Activated CD8-positive, alpha-beta memory T cell treated with anti-CD3 and anti-CD28 coated beads for 1 hour (primary cell): ENCODE results near the gene ORC3.
"Not testable (repeated sequence)": the region's sequence is repeated elsewhere in the genome, so short reads cannot be mapped to it uniquely, and the experiment has no call there.

Experiments used
- DNase-seq, 2 donors: peaks; one replicate each; pipeline ENCODE4 v3.0.0-alpha.2; 2020; ENCODE audit warnings: low read depth in 1 of 2; ENCODE audit errors: extremely low read depth in 1 of 2

ORC3 gene

GRCh38 chr6:87590990-87591389 lies 1.1 kb downstream of the ORC3 start:
- no peak for DNase-seq

- no peak for DNase-seq
Measured at GRCh38 chr6:87600576-87600975, 10.6 kb downstream of the ORC3 start.

- DNase-seq = no peak
Measured at GRCh38 chr6:87606199-87606598, 16.3 kb downstream of the ORC3 start.

GRCh38 chr6:87608802-87609201 lies 18.9 kb downstream of the ORC3 start:
- no peak for DNase-seq

GRCh38 chr6:87613018-87613417 lies 23.1 kb downstream of the ORC3 start:
- not testable (repeated sequence) for DNase-seq

GRCh38 chr6:87617405-87617804 lies 27.5 kb downstream of the ORC3 start:
- DNase-seq = no peak

GRCh38 chr6:87618531-87618930 lies 28.6 kb downstream of the ORC3 start:
- no peak for DNase-seq

GRCh38 chr6:87623248-87623647 lies 33.3 kb downstream of the ORC3 start:
- no peak for DNase-seq

GRCh38 chr6:87628424-87628823 lies 38.5 kb downstream of the ORC3 start:
- DNase-seq = no peak

- DNase-seq = no peak
Measured at GRCh38 chr6:87628881-87629280, 38.9 kb downstream of the ORC3 start.

GRCh38 chr6:87630746-87631145 lies 40.8 kb downstream of the ORC3 start:
- no peak for DNase-seq

- DNase-seq = no peak
Measured at GRCh38 chr6:87633851-87634250, 43.9 kb downstream of the ORC3 start.

- DNase-seq = no peak
Measured at GRCh38 chr6:87636315-87636714, 46.4 kb downstream of the ORC3 start.

GRCh38 chr6:87637106-87637505 lies 47.2 kb downstream of the ORC3 start:
- DNase-seq = no peak

GRCh38 chr6:87639373-87639772 lies 49.4 kb downstream of the ORC3 start:
- DNase-seq = no peak

- no peak for DNase-seq
Measured at GRCh38 chr6:87641065-87641692, 51.2 kb downstream of the ORC3 start.

GRCh38 chr6:87645080-87645479 lies 55.1 kb downstream of the ORC3 start:
- no peak for DNase-seq

GRCh38 chr6:87653074-87653962 lies 63.4 kb downstream of the ORC3 start:
- no peak for DNase-seq

- DNase-seq = no peak
Measured at GRCh38 chr6:87654122-87654521, 64.2 kb downstream of the ORC3 start.

GRCh38 chr6:87654875-87655454 lies 65.0 kb downstream of the ORC3 start:
- DNase-seq = no peak

GRCh38 chr6:87655824-87656223 lies 65.9 kb downstream of the ORC3 start:
- DNase-seq = no peak

- no peak for DNase-seq
Measured at GRCh38 chr6:87656857-87657256, 66.9 kb downstream of the ORC3 start.
